OCI-LY1 (cell line): ENCODE results near the gene PCDHA1.
"Not testable (repeated sequence)": the region's sequence is repeated elsewhere in the genome, so short reads cannot be mapped to it uniquely, and the experiment has no call there.

Source experiments
- H2AFZ ChIP-seq: fragments of 200-600 bp; sonication (generic), shearing (Covaris generic); 2 replicates; pipeline ENCODE4 v1.6.0; 2014; ENCODE audit warnings: antibody characterized with exemption, mild to moderate bottlenecking, low read length
- H3F3A ChIP-seq: fragments of 200-600 bp; sonication (generic), shearing (Covaris generic); 2 replicates; pipeline ENCODE4 v1.6.0; 2014; ENCODE audit warnings: mild to moderate bottlenecking, antibody characterized with exemption, low read length, moderate library complexity; ENCODE audit not compliant: insufficient read depth
- H3K27ac ChIP-seq: fragments of 200-600 bp; sonication (generic); 2 replicates; pipeline ENCODE4 v1.5.1; 2014; ENCODE audit warnings: low read length, mixed run types, mild to moderate bottlenecking, low read depth; ENCODE audit not compliant: poor library complexity, severe bottlenecking
- H3K27me3 ChIP-seq: fragments of 200-600 bp; sonication (generic); 2 replicates; pipeline ENCODE4 v1.6.0; 2014; ENCODE audit warnings: antibody characterized with exemption, mild to moderate bottlenecking, low read length, moderate library complexity; ENCODE audit not compliant: insufficient read depth
- H3K36me3 ChIP-seq: fragments of 200-600 bp; sonication (generic); 2 replicates; pipeline ENCODE4 v1.6.1; 2014; ENCODE audit warnings: mild to moderate bottlenecking, antibody characterized with exemption, low read length, moderate library complexity, mixed read lengths; ENCODE audit not compliant: insufficient read depth
- H3K4me1 ChIP-seq: fragments of 200-600 bp; sonication (generic); 2 replicates; pipeline ENCODE4 v1.5.1; 2014; ENCODE audit warnings: mild to moderate bottlenecking, low read length, moderate library complexity; ENCODE audit not compliant: insufficient read depth, severe bottlenecking
- H3K4me2 ChIP-seq: fragments of 200-600 bp; sonication (generic), shearing (Covaris generic); 2 replicates; pipeline ENCODE4 v1.6.1; 2014; ENCODE audit warnings: low read length
- H3K4me3 ChIP-seq: fragments of 200-600 bp; sonication (generic); 2 replicates; pipeline ENCODE4 v1.5.1; 2014; ENCODE audit warnings: low read length, low read depth, mild to moderate bottlenecking, mixed read lengths; ENCODE audit not compliant: poor library complexity, severe bottlenecking
- H3K79me2 ChIP-seq: fragments of 200-600 bp; shearing (Covaris generic); 2 replicates; pipeline ENCODE4 v1.6.1; 2016; ENCODE audit warnings: mixed run types, low read length, mixed read lengths; ENCODE audit not compliant: insufficient read depth
- H3K9ac ChIP-seq: fragments of 200-600 bp; sonication (generic), shearing (Covaris generic); 2 replicates; pipeline ENCODE4 v1.6.1; 2014; ENCODE audit warnings: mild to moderate bottlenecking, low read length, mixed read lengths
- H3K9me2 ChIP-seq: fragments of 200-600 bp; sonication (generic), shearing (Covaris generic); 2 replicates; pipeline ENCODE4 v1.6.1; 2014; ENCODE audit warnings: low read depth, mild to moderate bottlenecking, low read length, mixed read lengths
- H3K9me3 ChIP-seq: fragments of 200-600 bp; shearing (Covaris generic); 2 replicates; pipeline ENCODE4 v1.6.1; 2014; ENCODE audit warnings: low read length, mixed read lengths
- H4K20me1 ChIP-seq: fragments of 200-600 bp; sonication (generic), shearing (Covaris generic); 2 replicates; pipeline ENCODE4 v1.6.0; 2016; ENCODE audit warnings: mild to moderate bottlenecking, low read length; ENCODE audit not compliant: insufficient read depth
- CTCF ChIP-seq: fragments of 200-600 bp; sonication (generic), shearing (Covaris generic); IDR thresholded peaks from 2 replicates; pipeline ENCODE4 v1.5.1; 2017; ENCODE audit warnings: mild to moderate bottlenecking, antibody characterized with exemption, low read length, moderate library complexity, mixed read lengths
- EZH2 ChIP-seq: fragments of 200-600 bp; sonication (generic), shearing (Covaris generic); IDR thresholded peaks from 2 replicates; pipeline ENCODE4 v1.8.0; 2017; ENCODE audit warnings: borderline replicate concordance, mixed run types, mild to moderate bottlenecking, antibody characterized with exemption, low read length, moderate library complexity, mixed read lengths

The PCDHA1 gene

DNA sequence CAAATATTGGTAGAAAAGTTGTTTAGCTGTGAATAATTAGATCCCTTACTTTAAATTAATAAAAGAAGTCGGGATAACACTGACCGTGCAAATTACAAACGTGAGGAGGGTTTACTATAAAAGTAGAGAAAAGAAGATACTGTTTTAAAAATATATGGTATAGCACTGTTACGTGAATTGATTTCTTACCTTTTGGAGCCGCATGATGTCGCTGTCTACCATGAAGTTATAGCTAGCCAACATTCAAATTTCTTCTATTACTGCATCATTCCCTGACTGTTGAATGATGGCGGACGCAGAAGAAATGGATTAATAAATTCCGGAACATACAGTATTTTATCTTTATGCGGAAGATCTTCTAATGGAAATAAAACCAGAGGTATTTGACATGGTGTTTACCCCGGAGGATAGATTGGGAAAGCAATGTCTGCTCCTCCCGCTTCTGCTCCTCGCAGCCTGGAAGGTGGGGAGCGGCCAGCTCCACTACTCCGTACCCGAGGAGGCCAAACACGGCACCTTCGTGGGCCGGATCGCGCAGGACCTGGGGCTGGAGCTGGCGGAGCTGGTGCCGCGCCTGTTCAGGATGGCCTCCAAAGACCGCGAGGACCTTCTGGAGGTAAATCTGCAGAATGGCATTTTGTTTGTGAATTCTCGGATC lies 41.9 kb downstream of the PCDHA1 start, which contains the start of gene PCDHA6:
PCDHA6 (plus strand) TSS at position 257 of the 658 bp plus-strand sequence; CDS start at position 389, 132 bp downstream.
- Histone ChIP-seq H3K9ac (no peak within 1 kb of the TSS), H3K27ac (no peak within 1 kb of the TSS), H3K9me2 (no peaks in the 10 kb centered on the region), H3K79me2 (no peaks in the 10 kb centered on the region), H3K36me3 (no peaks in the 10 kb centered on the region), H2AFZ (no peak within 1 kb of the TSS), H3K4me2 (no peak within 1 kb of the TSS), H3K9me3 (no peaks in the 10 kb centered on the region), H3K4me1 (no peaks in the 10 kb centered on the region), H3K4me3 (no peak within 1 kb of the TSS), H4K20me1 (no peaks in the 10 kb centered on the region), H3K27me3 (no peaks in the 10 kb centered on the region), H3F3A (no peaks in the 10 kb centered on the region)
- TF ChIP-seq CTCF (no peak), EZH2 (no peak)

DNA sequence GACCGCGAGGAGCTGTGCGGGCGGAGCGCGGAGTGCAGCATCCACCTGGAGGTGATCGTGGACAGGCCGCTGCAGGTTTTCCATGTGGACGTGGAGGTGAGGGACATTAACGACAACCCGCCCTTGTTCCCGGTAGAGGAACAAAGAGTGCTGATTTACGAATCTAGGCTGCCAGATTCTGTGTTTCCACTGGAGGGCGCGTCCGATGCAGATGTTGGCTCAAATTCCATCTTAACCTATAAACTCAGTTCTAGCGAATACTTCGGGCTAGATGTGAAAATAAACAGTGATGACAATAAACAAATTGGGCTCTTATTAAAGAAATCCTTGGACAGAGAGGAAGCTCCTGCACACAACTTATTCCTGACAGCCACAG lies 42.4 kb downstream of the PCDHA1 start:
- no peaks in the 10 kb centered on the region for H3K36me3 ChIP-seq
- H3K27me3 ChIP-seq, result no peaks in the 10 kb centered on the region
- H3K27ac ChIP-seq, result no peak overlapping the region
- H3K9ac ChIP-seq, result no peak overlapping the region
- no peaks in the 10 kb centered on the region for H3F3A ChIP-seq
- no peaks in the 10 kb centered on the region for H4K20me1 ChIP-seq
- H3K4me2 ChIP-seq, result no peak overlapping the region
- H3K4me1 ChIP-seq, result no peaks in the 10 kb centered on the region
- no peaks in the 10 kb centered on the region for H3K9me3 ChIP-seq
- H3K4me3 ChIP-seq, result no peak overlapping the region
- no peaks in the 10 kb centered on the region for H3K79me2 ChIP-seq
- H3K9me2 ChIP-seq, result no peaks in the 10 kb centered on the region
- no peak overlapping the region for H2AFZ ChIP-seq
- TF ChIP-seq CTCF (no peak), EZH2 (no peak)

DNA sequence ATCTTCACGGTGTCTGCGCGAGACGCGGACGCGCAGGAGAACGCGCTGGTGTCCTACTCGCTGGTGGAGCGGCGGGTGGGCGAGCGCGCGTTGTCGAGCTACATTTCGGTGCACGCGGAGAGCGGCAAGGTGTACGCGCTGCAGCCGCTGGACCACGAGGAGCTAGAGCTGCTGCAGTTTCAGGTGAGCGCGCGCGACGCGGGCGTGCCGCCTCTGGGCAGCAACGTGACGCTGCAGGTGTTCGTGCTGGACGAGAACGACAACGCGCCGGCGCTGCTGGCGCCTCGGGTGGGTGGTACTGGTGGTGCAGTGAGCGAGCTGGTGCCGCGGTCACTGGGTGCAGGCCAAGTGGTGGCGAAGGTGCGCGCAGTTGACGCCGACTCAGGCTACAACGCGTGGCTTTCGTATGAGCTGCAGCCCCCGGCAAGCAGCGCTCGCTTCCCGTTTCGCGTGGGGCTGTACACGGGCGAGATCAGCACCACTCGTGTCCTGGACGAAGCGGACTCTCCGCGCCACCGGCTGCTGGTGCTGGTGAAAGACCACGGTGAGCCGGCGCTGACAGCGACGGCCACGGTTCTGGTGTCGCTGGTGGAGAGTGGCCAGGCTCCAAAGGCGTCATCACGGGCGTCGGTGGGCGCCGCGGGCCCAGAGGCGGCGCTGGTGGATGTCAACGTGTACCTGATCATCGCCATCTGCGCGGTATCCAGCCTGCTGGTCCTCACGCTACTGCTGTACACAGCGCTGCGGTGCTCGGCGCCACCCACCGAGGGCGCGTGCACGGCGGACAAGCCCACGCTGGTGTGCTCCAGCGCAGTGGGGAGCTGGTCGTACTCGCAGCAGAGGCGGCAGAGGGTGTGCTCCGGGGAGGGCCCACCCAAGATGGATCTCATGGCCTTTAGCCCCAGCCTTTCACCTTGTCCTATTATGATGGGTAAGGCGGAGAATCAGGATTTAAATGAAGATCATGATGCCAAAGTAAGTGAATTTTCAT lies 43.9 kb downstream of the PCDHA1 start:
- not testable (repeated sequence) for H4K20me1 ChIP-seq, H3K9me2 ChIP-seq, H3K4me1 ChIP-seq, H3K79me2 ChIP-seq, H3K27me3 ChIP-seq, H3K36me3 ChIP-seq, H3K27ac ChIP-seq, H3K9ac ChIP-seq, H2AFZ ChIP-seq, H3F3A ChIP-seq, H3K4me3 ChIP-seq, H3K4me2 ChIP-seq, H3K9me3 ChIP-seq
